GM19452 (cell line): Measurements from ENCODE around the gene PDZK1IP1.
"Not testable (repeated sequence)": the region's sequence is repeated elsewhere in the genome, so short reads cannot be mapped to it uniquely, and the experiment has no call there.

Source experiments
- ATAC-seq: cut with Tn5 transposase; IDR thresholded peaks from one replicate; pipeline ENCODE4 v1.9.1; 2021; ENCODE audit not compliant: unreplicated experiment

The PDZK1IP1 gene

GRCh38 chr1:47198214-47198613, 8.4 kb upstream of the PDZK1IP1 start:
- ATAC-seq = no peak

GRCh38 chr1:47196622-47197021, 6.8 kb upstream of the PDZK1IP1 start:
- no peak for ATAC-seq

- not testable (repeated sequence) for ATAC-seq
These were observed 6.1 kb upstream of the PDZK1IP1 start for GRCh38 chr1:47195981-47196380.

GRCh38 chr1:47194311-47194710, 4.5 kb upstream of the PDZK1IP1 start:
- no peak for ATAC-seq

- ATAC-seq = not testable (repeated sequence)
These were observed 3.7 kb upstream of the PDZK1IP1 start for GRCh38 chr1:47193496-47193895.

- peak; percentile 77 for ATAC-seq
These were observed 2.9 kb upstream of the PDZK1IP1 start for GRCh38 chr1:47192458-47193384.

GRCh38 chr1:47191940-47192457, 2.2 kb upstream of the PDZK1IP1 start:
- ATAC-seq = no peak

- ATAC-seq = no peak
These were observed 1.0 kb upstream of the PDZK1IP1 start for GRCh38 chr1:47190857-47191256.

GRCh38 chr1:47190509-47190855, 646 bp upstream of the PDZK1IP1 start:
- no peak for ATAC-seq

GRCh38 chr1:47188791-47189785, 748 bp downstream of the PDZK1IP1 start:
- no peak for ATAC-seq

- no peak for ATAC-seq
These were observed 1.9 kb downstream of the PDZK1IP1 start for GRCh38 chr1:47187926-47188250.

GRCh38 chr1:47187231-47187925, 2.5 kb downstream of the PDZK1IP1 start:
- ATAC-seq = no peak

GRCh38 chr1:47186267-47187185, 3.3 kb downstream of the PDZK1IP1 start:
- ATAC-seq = no peak

GRCh38 chr1:47184822-47185677, 4.8 kb downstream of the PDZK1IP1 start:
- ATAC-seq = no peak

- no peak for ATAC-seq
These were observed 5.6 kb downstream of the PDZK1IP1 start for GRCh38 chr1:47184090-47184821.

- ATAC-seq = no peak
These were observed 6.3 kb downstream of the PDZK1IP1 start for GRCh38 chr1:47183308-47184089.

GRCh38 chr1:47182676-47183235, 7.1 kb downstream of the PDZK1IP1 start:
- no peak for ATAC-seq
